Muscle of leg (tissue), 11 donors: Measurements from ENCODE around the gene MIPOL1. TPM values are rescaled to one million over a fixed set of nuclear protein-coding genes. Genes with fewer than 3 reads are reported as not detected.
A peak's percentile ranks its signal among the peaks of the same experiment; 100 is the strongest.

Experiments used
- DNase-seq: peaks from one replicate; pipeline ENCODE4 v3.0.0; 2013
- H3K27ac ChIP-seq: one replicate; pipeline ENCODE4 v1.5.1; 2013; ENCODE audit warnings: mild to moderate bottlenecking, low read length, control low read depth
- H3K27me3 ChIP-seq: one replicate; pipeline ENCODE4 v1.6.1; 2013; ENCODE audit warnings: low read length; ENCODE audit not compliant: control insufficient read depth, insufficient read depth
- H3K36me3 ChIP-seq: one replicate; pipeline ENCODE4 v1.6.1; 2013; ENCODE audit warnings: low read length; ENCODE audit not compliant: control insufficient read depth, insufficient read depth
- H3K4me1 ChIP-seq: one replicate; pipeline ENCODE4 v1.6.1; 2013; ENCODE audit warnings: low read length; ENCODE audit not compliant: control insufficient read depth, insufficient read depth
- H3K4me3 ChIP-seq: one replicate; pipeline ENCODE4 v1.5.1; 2013; ENCODE audit warnings: low read length, control low read depth
- H3K9me3 ChIP-seq: replicated peaks from 2 replicates; pipeline ENCODE4 v1.6.1; 2013; ENCODE audit warnings: low read depth, low read length; ENCODE audit not compliant: control insufficient read depth
- WGBS: methylation state at CpG from one replicate; pipeline ENCODE4 v1.1.5; 2013; ENCODE audit warnings: missing lambda C conversion rate; ENCODE audit not compliant: insufficient coverage; 5-methylcytosine and 5-hydroxymethylcytosine counted together
- polyA plus RNA-seq, 8 donors: library from polyadenylated mRNA; unstranded; fragments of 120-200 nt; gene quantifications; one replicate each; pipeline versions ENCODE4 v1.2.1 to v1.2.3, GENCODE V29; 2013; ENCODE audit warnings: inconsistent platforms in 1 of 8, low replicate concordance in 1 of 8; ENCODE audit not compliant: insufficient read length in 8 of 8, insufficient read depth in 1 of 8
- total RNA-seq: library from RNA; stranded (reverse); fragments of 120-200 nt; gene quantifications from one replicate; pipeline ENCODE4 v1.2.4, GENCODE V29; 2013

Gene MIPOL1
- total and polyA plus RNA-seq, 9 donors, result 3.2 to 10.5 (median 4.5) TPM

DNA sequence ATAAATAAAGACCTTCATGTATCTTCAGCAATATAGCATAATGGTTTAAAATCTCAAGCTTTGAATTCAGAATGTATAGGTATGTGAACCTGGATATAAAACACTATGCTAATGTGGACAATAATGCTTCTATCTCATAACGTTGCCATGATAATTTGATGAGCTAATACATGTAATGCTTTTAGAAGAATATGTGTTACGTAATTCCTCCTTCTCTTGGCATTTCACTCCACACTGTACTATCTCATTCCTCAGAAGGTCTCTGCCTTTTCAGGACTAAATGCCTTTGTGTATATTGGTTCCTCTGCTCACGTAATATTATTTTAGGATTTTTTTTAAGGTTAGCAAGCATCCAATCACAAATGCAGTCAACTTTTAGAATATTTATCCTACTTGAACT, 310.8 kb downstream of the MIPOL1 start:
- H3K27me3 ChIP-seq, result no peaks in the 10 kb centered on the region
- no peaks in the 10 kb centered on the region for H3K9me3 ChIP-seq
- WGBS, result no CpG with 5 or more reads among the region's 3 CpGs
- no peaks in the 10 kb centered on the region for H3K36me3 ChIP-seq
- no peak for DNase-seq
- no peaks in the 10 kb centered on the region for H3K4me1 ChIP-seq
- H3K4me3 ChIP-seq, result no peak overlapping the region
- H3K27ac ChIP-seq, result no peak overlapping the region

DNA sequence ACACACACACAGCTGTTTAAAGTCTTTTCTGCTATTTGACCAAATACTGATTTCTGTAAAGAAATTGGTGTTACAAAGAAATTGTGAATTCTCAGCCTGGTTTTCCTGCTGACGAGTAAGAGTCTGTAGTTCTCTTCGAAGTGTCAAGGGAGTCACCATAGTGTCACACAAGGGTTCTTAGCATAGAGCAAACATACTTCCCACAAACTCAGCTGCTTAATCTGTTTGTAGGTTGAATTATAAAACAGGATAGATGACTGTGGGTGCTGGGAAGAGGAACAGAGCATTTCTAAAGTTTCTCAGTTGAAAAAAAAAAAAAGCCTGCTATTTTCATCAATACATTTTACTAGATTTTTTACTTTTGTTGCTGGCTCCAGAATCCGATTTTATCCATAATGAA, 314.4 kb downstream of the MIPOL1 start:
- Histone ChIP-seq H3K36me3 (no peaks in the 10 kb centered on the region), H3K4me3 (no peak overlapping the region), H3K4me1 (no peaks in the 10 kb centered on the region), H3K9me3 (no peaks in the 10 kb centered on the region), H3K27me3 (no peaks in the 10 kb centered on the region), H3K27ac (no peak overlapping the region)
- DNase-seq, result no peak
- no CpG with 5 or more reads among the region's 3 CpGs for WGBS

DNA sequence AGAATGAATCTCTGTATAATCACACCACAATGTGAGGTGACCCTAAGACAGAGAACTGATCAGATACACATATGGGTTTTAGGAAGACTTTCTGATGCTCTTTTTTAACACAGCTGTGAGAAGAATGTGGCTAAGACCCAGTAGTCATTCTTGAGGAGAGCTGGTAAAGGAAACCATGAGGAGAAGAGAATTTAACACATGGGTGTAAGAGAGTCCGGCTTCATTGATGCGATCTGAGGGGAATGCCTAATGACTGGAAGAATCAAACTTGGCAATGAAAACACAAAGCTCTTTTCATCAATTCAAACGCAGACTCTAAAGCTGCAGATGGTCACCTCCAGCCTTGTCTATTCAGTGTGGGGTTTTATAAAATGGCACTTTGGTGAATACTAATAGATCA, 318.0 kb downstream of the MIPOL1 start:
- H3K4me1 ChIP-seq, result no peaks in the 10 kb centered on the region
- DNase-seq, result no peak
- H3K27ac ChIP-seq, result no peak overlapping the region
- H3K4me3 ChIP-seq, result no peak overlapping the region
- no peaks in the 10 kb centered on the region for H3K9me3 ChIP-seq
- no peaks in the 10 kb centered on the region for H3K36me3 ChIP-seq
- WGBS, result no CpG with 5 or more reads among the region's 3 CpGs
- H3K27me3 ChIP-seq, result no peaks in the 10 kb centered on the region

DNA sequence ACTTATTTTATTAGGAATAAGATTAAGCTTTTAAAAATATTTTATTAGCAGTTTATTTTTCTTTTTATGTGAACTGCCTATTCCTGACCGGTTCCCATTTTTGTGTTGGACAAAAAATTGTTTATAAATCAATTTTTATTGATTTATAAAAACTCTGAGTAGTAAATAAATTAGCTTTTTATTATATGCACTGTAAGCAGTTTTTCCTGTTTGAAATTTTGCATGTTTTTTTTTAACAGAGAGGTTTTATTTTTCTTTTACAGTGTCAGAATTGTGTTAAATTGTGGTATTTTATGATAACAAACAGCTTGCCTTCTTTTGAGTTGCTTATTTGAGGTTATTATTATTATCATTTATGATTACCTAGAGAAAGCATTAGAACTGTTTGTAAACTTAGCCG, 329.3 kb downstream of the MIPOL1 start:
- no peak overlapping the region for H3K27ac ChIP-seq
- no CpG with 5 or more reads among the region's 2 CpGs for WGBS

DNA sequence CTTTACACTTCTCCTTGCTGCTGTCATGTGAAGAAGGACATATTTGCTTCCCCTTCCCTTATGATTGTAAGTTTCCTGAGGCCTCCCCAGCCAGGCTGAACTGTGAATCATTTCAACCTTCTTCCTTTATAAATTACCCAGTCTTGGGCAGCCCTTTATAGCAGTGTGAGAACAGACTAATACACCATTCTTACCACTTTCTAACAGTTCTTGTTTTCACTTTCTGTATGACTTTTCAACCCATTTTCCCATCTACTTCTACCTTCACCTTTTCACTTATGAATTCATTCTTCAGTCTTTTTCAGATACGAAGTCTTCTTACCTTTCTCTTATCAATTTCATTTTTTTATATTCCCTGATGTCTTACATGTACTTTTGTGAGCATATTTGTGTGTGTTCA, 342.3 kb downstream of the MIPOL1 start:
- Histone ChIP-seq H3K27me3 (no peaks in the 10 kb centered on the region), H3K36me3 (no peaks in the 10 kb centered on the region), H3K4me3 (no peak overlapping the region), H3K9me3 (no peaks in the 10 kb centered on the region), H3K4me1 (no peaks in the 10 kb centered on the region), H3K27ac (no peak overlapping the region)
- no peak for DNase-seq
- WGBS, result no CpG with 5 or more reads among the region's 1 CpG

More for the DNA sequence above, 329.3 kb downstream of the MIPOL1 start:
- no peak for DNase-seq
- H3K36me3 ChIP-seq, result no peaks in the 10 kb centered on the region
- H3K4me1 ChIP-seq, result no peaks in the 10 kb centered on the region
- no peaks in the 10 kb centered on the region for H3K27me3 ChIP-seq
- no peak overlapping the region for H3K4me3 ChIP-seq
- H3K9me3 ChIP-seq, result no peaks in the 10 kb centered on the region

DNA sequence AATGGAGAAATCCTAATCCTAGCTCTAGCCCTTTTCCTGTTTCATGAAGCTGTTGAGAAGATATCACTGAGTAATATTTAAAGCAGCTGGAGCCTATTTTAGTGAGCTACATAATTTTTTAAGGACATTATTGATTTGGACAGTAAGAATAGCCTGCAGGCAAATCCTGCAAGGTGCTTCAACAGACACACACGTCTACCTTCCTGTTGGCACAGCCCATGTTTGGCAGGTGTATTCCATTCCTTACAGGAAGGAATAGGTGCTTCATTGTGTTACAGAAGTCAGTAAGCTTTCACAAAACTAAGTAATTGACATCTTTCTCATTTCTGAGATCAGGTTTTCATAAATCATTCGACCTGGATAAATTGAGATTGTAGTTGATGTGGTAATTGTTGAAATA, 346.7 kb downstream of the MIPOL1 start:
- no peaks in the 10 kb centered on the region for H3K36me3 ChIP-seq
- no peaks in the 10 kb centered on the region for H3K4me1 ChIP-seq
- H3K27ac ChIP-seq, result no peak overlapping the region
- DNase-seq, result no peak
- no peaks in the 10 kb centered on the region for H3K27me3 ChIP-seq
- no peak overlapping the region for H3K4me3 ChIP-seq
- no peaks in the 10 kb centered on the region for H3K9me3 ChIP-seq
- WGBS, result no CpG with 5 or more reads among the region's 2 CpGs

DNA sequence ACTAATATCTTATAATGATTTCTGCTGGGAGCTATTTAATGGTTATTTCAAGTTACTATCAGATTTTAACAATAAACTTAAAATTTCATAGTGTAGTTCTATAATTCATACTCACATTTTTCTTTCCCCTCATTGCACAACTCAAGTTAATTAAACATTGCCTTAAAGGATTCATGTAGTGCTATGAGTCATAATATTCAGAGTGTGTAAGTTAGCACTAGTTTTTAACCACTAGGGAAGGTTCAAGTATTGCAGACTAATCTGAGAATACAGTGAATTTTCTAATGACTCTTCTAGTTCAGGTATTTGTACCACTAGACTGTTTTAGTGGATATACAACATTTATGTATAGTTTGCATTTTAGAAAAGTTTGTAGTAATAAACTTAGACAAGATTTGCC, 347.4 kb downstream of the MIPOL1 start:
- no peak for DNase-seq
- no peaks in the 10 kb centered on the region for H3K9me3 ChIP-seq
- H3K27me3 ChIP-seq, result no peaks in the 10 kb centered on the region
- H3K4me3 ChIP-seq, result no peak overlapping the region
- no peaks in the 10 kb centered on the region for H3K36me3 ChIP-seq
- H3K27ac ChIP-seq, result no peak overlapping the region
- no peaks in the 10 kb centered on the region for H3K4me1 ChIP-seq

GRCh38 chr14:37546621-37547447, 349.1 kb downstream of the MIPOL1 start:
- Histone ChIP-seq H3K4me3 (no peak overlapping the region), H3K9me3 (no peaks in the 10 kb centered on the region), H3K27ac (no peak overlapping the region), H3K27me3 (no peaks in the 10 kb centered on the region), H3K36me3 (no peaks in the 10 kb centered on the region), H3K4me1 (no peaks in the 10 kb centered on the region)
- WGBS, result 0% methylated on average over 1 of the region's 6 CpGs
- DNase-seq, result no peak

DNA sequence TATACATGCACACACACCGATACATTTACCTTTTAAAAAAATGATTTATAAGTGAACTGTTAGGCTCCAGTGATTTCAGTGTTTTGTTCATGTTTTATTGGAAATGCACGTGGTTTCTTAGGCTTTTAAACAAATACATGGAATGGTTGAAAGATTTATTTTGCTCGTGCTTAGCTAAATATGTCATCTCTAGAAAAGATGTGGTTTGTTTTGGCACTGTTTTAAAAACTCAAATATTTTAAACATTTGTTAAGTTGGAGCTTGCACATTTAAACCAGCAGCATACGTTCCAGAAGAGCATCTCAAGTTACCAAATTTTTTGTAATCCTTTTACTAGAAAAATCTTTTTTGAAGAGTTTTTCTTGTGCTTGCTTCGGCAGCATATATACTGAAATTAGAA, 352.8 kb downstream of the MIPOL1 start:
- Histone ChIP-seq H3K4me1 (no peaks in the 10 kb centered on the region), H3K4me3 (no peak overlapping the region), H3K27ac (no peak overlapping the region), H3K9me3 (no peaks in the 10 kb centered on the region), H3K36me3 (no peaks in the 10 kb centered on the region), H3K27me3 (no peaks in the 10 kb centered on the region)
- DNase-seq, result peak; percentile 24
- no CpG with 5 or more reads among the region's 5 CpGs for WGBS

GRCh38 chr14:37551119-37551518, 353.4 kb downstream of the MIPOL1 start:
- Histone ChIP-seq H3K4me3 (no peak overlapping the region), H3K27me3 (no peaks in the 10 kb centered on the region), H3K4me1 (no peaks in the 10 kb centered on the region), H3K27ac (no peak overlapping the region), H3K36me3 (no peaks in the 10 kb centered on the region), H3K9me3 (no peaks in the 10 kb centered on the region)
- no CpG with 5 or more reads among the region's 1 CpG for WGBS
- no peak for DNase-seq
